AG04450 (cell line): ENCODE data around the gene VIL1. TPM values are rescaled to one million over a fixed set of nuclear protein-coding genes. Genes with fewer than 3 reads are reported as not detected.

Source experiments
- CTCF ChIA-PET: fragments of 300-600, 350-600 bp; formaldehyde crosslinking; extraction: SDS; loops from one replicate; lab custom pipeline; 2022; ENCODE audit warnings: antibody characterized with exemption, inconsistent platforms; lab: Charles Lee
- POLR2A ChIA-PET: fragments of 350-600 bp; formaldehyde crosslinking; extraction: SDS; loops from one replicate; lab custom pipeline; 2021; ENCODE audit warnings: antibody characterized with exemption, inconsistent platforms; lab: Yijun Ruan, JAX
- DNase-seq: peaks from one replicate; pipeline ENCODE4 v3.0.0-alpha.2; 2011; ENCODE audit warnings: low read depth, low spot score
- H3K27ac ChIP-seq: one replicate; pipeline ENCODE4 v1.5.1; 2012; ENCODE audit warnings: low read depth, low read length, control low read depth
- H3K27me3 ChIP-seq: one replicate; pipeline ENCODE4 v1.6.0; 2012; ENCODE audit warnings: low read length; ENCODE audit not compliant: control insufficient read depth, insufficient read depth
- H3K4me3 ChIP-seq: 2 replicates; pipeline ENCODE4 v1.5.1; 2011; ENCODE audit warnings: mild to moderate bottlenecking, low read depth, low read length, control low read depth
- H3K9me3 ChIP-seq: 2 replicates; pipeline ENCODE4 v1.5.1; 2012; ENCODE audit warnings: low read length; ENCODE audit not compliant: control insufficient read depth, insufficient read depth
- polyA plus RNA-seq: library from polyadenylated mRNA; depleted of rRNA; stranded (reverse); fragments of >200 nt; gene quantifications from 2 replicates; pipeline ENCODE4 v1.2.3, GENCODE V29; 2011
- TF ChIP-seq, protein P1 (sequence below): IDR thresholded peaks from 2 replicates; pipeline ENCODE4 v1.5.1; 2011; ENCODE audit warnings: low read depth, low read length, control low read depth, inconsistent platforms

Gene VIL1
- polyA plus RNA-seq, 1 experiment: not detected

DNA sequence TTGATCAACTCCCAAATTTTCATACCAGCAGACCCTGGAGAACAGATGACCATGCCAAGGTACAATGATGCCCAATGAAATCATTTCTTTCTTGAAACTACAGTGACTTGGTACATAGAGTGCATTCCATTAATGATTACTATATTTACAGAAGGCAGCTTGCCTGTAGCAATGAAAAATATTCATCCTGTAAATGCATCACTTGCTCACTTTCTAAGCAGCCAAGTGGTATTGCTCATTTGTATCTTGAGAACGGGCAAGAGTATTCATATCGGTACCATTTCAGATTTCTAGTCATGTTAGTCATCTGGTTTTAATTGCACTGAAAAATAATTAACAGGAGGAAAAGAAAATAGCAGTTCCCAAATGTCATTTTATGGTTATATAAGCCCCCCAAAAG lies 59.6 kb downstream of the VIL1 start:
- no peak overlapping the region for H3K4me3 ChIP-seq
- no peak for DNase-seq
- no peaks in the 10 kb centered on the region for H3K27me3 ChIP-seq
- TF ChIP-seq, protein P1, sequence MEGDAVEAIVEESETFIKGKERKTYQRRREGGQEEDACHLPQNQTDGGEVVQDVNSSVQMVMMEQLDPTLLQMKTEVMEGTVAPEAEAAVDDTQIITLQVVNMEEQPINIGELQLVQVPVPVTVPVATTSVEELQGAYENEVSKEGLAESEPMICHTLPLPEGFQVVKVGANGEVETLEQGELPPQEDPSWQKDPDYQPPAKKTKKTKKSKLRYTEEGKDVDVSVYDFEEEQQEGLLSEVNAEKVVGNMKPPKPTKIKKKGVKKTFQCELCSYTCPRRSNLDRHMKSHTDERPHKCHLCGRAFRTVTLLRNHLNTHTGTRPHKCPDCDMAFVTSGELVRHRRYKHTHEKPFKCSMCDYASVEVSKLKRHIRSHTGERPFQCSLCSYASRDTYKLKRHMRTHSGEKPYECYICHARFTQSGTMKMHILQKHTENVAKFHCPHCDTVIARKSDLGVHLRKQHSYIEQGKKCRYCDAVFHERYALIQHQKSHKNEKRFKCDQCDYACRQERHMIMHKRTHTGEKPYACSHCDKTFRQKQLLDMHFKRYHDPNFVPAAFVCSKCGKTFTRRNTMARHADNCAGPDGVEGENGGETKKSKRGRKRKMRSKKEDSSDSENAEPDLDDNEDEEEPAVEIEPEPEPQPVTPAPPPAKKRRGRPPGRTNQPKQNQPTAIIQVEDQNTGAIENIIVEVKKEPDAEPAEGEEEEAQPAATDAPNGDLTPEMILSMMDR: no peak
- no peak overlapping the region for H3K27ac ChIP-seq
- H3K9me3 ChIP-seq: no peaks in the 10 kb centered on the region
- POLR2A ChIA-PET: no interaction called here
- CTCF ChIA-PET: no interaction called here

DNA sequence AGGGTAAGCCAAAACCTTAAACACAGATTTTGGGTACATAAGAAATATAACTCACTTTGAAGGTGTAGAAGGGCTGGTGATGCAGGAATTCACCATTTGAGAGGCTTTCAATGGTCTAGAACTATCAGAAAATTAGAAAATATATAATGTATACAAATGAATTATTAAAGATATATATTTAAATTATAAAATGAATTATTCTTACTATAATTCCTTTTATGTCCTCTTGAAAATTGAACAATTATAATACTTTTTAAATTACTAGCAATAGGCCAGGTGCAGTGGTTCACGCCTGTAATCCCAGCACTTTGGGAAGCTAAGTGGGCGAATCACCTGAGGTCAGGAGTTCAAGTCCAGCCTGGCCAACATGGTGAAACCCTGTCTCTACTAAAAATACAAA lies 60.7 kb downstream of the VIL1 start:
- CTCF ChIA-PET: interaction anchor here (0.7 kb wide), 1 partner anchor 258 kb away, joined by 3 read pairs; no protein-coding TSS in a partner anchor
- Histone ChIP-seq H3K9me3 (no peaks in the 10 kb centered on the region), H3K4me3 (no peak overlapping the region), H3K27me3 (no peaks in the 10 kb centered on the region), H3K27ac (no peak overlapping the region)
- no peak for DNase-seq
- POLR2A ChIA-PET: no interaction called here
- TF ChIP-seq, protein P1: no peak

DNA sequence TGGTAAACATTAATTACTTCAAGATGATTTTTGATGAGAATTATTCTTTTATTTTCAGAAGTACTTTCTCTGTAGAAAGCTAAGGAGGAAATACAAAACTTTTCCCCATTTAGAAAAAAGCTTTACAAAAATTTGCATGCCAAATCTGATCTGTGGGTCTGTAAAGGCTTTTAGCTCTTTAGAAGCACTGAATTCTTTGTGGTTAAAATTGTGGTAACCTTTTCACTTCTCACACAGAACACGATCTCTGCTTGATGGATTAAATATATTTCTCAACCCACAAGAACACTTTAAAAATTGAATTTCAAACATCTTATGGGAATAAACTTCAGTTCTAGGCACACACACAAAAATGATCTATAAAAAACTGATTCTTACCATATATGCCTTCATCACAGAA lies 63.7 kb downstream of the VIL1 start:
- no peaks in the 10 kb centered on the region for H3K27me3 ChIP-seq
- no peak overlapping the region for H3K4me3 ChIP-seq
- POLR2A ChIA-PET: interaction anchor here (0.5 kb wide), 1 partner anchor 77 kb away, joined by 4 read pairs; no protein-coding TSS in a partner anchor
- TF ChIP-seq, protein P1: no peak
- H3K27ac ChIP-seq: no peak overlapping the region
- CTCF ChIA-PET: interaction anchor here (1.1 kb wide), 1 partner anchor 210 kb away, joined by 3 read pairs; no protein-coding TSS in a partner anchor
- no peaks in the 10 kb centered on the region for H3K9me3 ChIP-seq
- DNase-seq: no peak

DNA sequence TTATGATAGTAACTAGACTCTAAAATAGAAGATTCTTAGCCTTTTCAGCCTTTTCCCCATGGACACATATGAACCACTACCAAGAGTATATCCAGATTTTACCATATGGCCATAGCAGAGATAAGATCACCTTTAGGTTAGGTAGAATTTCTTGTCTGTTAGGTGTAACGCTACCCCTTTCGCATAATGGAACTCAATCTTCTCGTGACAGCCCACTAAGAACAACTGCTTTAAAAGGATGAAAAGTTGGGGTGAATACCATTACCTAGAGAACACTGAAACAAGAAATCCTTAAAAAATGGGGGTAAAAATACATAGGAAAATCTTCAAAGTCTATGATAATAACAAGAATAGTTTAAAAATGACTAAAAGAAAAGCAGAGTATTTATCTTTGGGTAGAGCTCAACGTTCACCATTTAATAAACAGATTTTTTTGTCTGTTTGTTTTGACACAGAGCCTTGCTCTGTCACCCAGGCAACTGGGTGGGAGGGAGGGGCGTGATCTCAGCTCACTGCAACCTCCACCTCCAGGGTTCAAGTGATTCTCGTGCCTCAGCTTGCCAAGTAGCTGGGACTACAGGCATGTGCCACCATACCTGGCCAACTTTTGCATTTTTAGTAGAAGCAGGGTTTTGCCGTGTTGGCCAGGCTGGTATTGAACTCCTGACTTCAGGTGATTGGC lies 67.2 kb downstream of the VIL1 start:
- Histone ChIP-seq H3K4me3 (no peak overlapping the region), H3K9me3 (no peaks in the 10 kb centered on the region), H3K27ac (no peak overlapping the region), H3K27me3 (no peaks in the 10 kb centered on the region)
- ChIA-PET CTCF (no interaction called here), POLR2A (no interaction called here)
- TF ChIP-seq, protein P1: no peak
- no peak for DNase-seq

DNA sequence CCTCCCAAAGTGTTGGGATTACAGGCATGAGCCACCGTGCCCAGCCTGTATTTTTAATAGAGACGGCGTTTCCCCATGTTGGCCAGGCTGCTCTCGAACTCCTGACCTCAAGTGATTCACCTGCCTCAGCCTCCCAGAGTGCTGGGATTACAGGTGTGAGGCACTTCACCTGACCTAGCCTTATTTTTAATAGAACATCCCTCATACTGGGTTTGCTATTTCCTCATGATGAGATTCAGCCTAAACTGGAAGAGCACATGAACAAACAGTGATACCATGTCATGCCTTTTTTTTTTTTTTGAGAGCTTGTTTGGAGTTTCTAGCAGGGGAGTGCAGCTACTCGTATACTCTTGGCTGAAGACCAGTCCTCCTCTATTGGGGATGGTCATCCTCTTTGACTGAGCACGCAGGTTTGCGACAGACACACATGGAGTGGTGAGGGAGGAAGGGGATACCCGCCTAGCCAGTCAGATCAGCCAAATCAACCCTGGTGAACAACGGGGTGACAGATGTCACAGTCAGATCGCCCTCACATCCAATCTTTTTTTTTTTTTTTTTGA lies 81.7 kb downstream of the VIL1 start:
- ChIA-PET CTCF (no interaction called here), POLR2A (interaction anchor here (0.7 kb wide), 1 partner anchor 75 kb away, joined by 4 read pairs; no protein-coding TSS in a partner anchor)

More for the DNA sequence above, 81.7 kb downstream of the VIL1 start:
- TF ChIP-seq, protein P1: no peak
- Histone ChIP-seq H3K27ac (no peak overlapping the region), H3K9me3 (no peaks in the 10 kb centered on the region), H3K27me3 (no peaks in the 10 kb centered on the region), H3K4me3 (no peak overlapping the region)
- no peak for DNase-seq
